GM12874 (cell line): ENCODE data around the gene AMIGO1.

Experiments
- CTCF ChIP-seq: IDR thresholded peaks from 2 replicates; pipeline ENCODE4 v1.5.1; 2011; ENCODE audit warnings: low read depth, mild to moderate bottlenecking, control low read depth, low read length, moderate library complexity; ENCODE audit not compliant: insufficient read depth

Gene AMIGO1

GRCh38 chr1:109504974-109505373 lies 4.6 kb downstream of the AMIGO1 start:
- no peak for TF ChIP-seq CTCF

GRCh38 chr1:109503935-109504334 lies 5.6 kb downstream of the AMIGO1 start:
- TF ChIP-seq CTCF: no peak

- no peak for TF ChIP-seq CTCF
These were observed 7.1 kb downstream of the AMIGO1 start for GRCh38 chr1:109502364-109502851.

- TF ChIP-seq CTCF: no peak
These were observed 7.7 kb downstream of the AMIGO1 start for GRCh38 chr1:109501644-109502363.

- no peak for TF ChIP-seq CTCF
These were observed 8.6 kb downstream of the AMIGO1 start for GRCh38 chr1:109500941-109501381.

GRCh38 chr1:109499661-109500536 lies 9.6 kb downstream of the AMIGO1 start:
- peak; percentile 50 for TF ChIP-seq CTCF

GRCh38 chr1:109499081-109499480 lies 10.4 kb downstream of the AMIGO1 start:
- TF ChIP-seq CTCF: no peak
